NCI-H2081 treated with DMSO at 0.1 percent for 48 hours (cell line): ENCODE results near the gene CNTN2.

Source experiments
- DNase-seq: peaks from one replicate; lab custom pipeline; 2025; lab: John Stamatoyannopoulos, UW

CNTN2 gene

DNA sequence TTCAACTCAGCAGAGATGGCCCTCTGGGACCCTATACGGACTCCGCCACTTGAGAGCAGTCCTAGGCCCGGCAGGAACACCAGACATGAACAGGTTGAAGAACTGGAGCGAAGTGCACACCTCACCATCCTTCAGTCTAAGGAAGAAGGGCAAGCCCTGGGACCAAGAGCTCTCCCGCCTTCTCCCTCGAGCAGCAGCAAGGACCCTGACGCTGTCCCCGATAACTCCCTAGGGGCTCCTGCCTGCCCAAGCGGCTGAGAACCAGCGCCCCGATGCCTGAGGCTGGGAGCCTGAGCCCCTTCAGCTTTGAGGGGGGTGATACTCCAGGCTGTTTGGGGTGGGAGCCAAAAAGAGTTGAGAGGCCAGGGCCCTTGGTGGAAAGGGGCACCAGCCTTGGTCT is 31.1 kb downstream of the CNTN2 start:
- DNase-seq = no peak

DNA sequence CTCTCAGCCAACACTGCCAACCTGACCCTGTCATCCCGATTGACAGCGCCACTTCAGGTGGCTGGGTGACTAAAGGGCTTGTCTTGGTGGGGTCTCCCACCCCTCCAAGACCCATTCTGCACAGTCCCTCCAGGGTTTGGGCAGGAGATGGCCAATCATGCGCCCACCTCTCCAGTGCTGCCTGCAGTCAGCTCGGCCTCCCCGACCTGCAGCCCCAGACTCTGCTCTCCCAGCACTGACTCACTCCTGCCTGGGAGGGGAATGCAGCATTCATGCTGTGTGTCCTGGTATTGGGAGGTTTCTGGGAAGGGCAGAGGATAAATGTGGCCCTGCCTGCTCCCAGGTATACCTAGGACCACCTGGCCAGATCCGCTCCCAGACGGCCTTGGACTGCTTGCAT is 31.5 kb downstream of the CNTN2 start:
- no peak for DNase-seq

DNA sequence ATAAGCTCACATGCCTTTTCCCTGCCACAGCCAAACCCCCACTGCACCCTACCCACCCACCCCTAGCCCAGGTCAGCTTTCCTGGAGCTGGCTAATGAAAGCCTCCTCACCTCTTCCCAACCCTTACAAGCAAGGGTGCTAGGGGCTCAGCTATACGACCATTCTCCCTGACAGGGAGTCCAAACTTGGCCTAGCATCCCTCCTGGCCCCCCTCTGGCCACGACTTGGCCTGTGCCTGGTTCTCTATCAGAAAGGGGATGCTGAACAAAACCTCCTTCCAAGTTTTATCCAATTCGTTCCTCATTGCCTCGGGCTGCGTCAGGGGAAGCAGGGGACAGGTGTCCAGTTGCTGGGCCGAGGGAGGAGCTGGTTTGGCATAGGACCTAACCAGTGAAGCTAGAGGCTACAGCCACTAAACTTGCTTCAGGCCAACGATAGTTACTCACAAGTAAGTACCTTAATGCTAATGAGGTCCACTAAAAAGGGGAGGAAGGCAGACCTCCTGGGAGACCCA is 32.7 kb downstream of the CNTN2 start:
- DNase-seq = no peak

DNA sequence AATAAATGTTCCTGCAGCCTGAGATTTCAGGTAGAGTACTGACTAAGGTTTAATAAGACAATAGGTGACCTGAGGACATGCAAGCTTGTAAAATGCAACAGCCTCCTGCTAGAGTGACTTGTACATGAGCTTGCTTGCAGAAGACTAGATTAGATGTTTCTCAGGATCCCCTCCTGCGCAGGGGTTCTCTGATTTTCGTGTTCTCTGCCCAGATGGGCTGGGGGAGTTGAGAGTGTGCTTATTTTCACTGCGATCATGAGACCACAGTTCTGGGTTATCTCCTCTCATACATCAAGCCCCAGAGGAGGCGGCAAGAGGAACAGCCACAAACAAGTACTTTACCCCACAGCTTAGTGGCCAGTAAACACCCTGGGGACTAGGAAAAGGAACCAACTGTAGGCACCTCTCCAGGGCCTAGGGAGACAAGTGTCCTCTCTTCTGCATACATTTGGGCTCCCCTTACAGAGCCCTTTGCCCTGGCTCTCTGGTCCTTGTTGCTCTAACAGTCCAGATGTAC is 33.3 kb downstream of the CNTN2 start:
- DNase-seq = no peak

DNA sequence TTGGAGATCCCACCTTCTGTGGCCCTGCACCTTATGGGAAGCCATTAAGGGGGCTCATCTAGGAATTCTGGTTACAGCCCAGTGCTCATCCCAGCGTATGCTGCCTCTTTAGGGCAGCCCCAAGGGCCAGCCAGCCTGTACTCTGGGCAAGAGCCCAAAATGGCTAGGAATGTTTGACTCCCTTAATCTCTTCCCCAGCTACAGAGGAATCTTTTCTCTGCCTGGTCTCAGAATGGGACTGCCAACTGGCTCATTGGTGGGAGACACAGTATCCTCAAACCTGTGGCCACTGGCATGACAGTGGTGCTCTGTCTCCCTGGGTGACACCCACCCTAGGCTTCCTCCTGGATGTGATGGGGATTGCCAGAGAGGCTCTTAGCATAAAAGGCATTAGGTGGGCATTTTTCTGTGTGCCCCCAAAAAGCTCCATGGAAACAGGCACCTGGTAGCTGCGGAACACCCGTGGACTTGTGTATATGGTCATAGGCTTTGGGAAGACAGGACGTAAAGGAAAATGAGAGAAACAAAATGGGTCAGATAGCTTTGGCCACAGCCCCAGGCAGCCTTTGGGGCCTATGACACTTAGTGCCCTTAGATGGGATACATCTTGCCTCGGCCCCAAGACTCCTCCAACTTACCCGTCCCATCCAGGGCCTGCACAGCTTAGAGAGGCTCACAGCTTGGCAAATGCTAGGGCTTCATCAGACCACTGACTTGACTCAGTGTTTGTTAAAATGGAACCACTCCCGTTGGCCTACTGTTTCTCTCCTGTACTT is 34.3 kb downstream of the CNTN2 start:
- DNase-seq = no peak

DNA sequence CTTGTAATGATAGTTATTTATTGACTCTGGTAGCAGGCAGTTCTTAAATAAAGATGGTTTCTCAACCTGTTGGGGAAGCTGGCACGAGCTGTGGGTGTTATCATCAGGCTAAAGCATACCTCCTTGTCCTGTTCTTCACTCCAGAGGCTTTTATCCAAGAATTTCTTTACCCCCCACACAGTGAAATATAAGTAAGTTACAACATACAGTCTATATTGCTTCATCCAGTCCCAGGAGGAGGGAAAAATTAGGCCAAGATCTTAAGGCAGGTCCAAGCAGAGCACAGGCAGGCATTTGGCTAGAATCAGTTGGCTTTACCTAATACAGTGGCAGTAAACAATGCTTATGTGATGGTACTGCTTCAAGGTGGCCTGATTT is 34.9 kb downstream of the CNTN2 start:
- DNase-seq = no peak

DNA sequence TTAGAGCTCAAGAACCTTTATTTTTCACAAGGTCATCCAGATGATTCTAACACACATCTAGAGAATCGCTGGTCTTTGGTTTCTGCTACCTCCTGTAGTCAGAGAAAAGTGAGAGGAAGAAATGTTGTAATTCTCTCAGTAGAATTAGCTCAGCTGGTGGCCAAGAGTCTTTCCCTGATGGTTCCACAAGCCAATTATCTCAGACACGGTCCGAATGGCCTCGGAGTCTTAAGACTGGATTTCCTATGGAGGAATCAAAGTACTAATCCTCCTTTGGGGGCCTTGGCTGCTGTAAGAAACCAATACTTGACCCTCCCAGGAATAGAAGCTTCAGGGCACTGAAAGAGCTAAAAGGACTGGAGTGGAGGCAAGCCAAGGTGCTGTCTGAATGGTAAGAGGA is 39.4 kb downstream of the CNTN2 start:
- DNase-seq = no peak

DNA sequence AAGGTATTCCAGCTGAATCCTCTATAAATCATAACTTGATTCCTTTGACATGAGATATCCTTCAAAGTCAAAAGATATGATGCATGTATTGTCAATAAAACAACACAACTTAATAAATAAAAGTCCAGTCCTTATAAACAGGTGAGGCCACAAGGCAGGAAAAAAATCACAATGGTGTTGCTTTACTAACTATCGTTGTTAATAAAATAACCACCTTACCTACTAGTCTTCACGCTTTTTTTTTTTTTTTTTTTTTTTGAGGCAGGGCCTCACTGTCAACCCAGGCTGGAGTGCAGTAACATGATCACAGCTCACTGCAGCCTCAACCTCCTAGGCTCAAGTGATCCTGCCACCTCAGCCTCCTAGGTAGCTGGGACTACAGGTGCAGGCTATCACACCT is 41.3 kb downstream of the CNTN2 start, which contains the start of gene TMEM81:
Gene TMEM81, minus strand, starts transcription at position 101 of the 400 bp plus-strand sequence. CDS start 140 bp downstream, outside the sequence.
- DNase-seq = no peak

DNA sequence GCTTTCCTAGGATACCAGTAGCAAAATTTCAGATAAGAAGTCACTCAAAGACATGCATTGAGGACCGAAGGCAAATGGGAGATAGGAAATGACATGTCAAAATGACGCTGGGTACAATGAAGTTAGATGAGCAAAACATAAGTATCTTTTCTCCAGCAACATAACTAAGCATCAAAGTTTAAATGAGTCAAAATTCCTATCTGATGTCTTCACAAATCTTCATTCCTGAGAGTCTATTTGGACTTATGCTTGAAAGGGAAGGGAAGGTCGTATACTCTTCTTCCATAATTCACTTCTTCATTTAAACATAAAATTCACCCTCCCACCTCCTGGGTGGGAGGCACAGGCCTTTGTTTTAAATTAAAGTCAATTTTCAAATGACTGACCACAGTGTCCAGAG is 45.3 kb downstream of the CNTN2 start:
- no peak for DNase-seq

DNA sequence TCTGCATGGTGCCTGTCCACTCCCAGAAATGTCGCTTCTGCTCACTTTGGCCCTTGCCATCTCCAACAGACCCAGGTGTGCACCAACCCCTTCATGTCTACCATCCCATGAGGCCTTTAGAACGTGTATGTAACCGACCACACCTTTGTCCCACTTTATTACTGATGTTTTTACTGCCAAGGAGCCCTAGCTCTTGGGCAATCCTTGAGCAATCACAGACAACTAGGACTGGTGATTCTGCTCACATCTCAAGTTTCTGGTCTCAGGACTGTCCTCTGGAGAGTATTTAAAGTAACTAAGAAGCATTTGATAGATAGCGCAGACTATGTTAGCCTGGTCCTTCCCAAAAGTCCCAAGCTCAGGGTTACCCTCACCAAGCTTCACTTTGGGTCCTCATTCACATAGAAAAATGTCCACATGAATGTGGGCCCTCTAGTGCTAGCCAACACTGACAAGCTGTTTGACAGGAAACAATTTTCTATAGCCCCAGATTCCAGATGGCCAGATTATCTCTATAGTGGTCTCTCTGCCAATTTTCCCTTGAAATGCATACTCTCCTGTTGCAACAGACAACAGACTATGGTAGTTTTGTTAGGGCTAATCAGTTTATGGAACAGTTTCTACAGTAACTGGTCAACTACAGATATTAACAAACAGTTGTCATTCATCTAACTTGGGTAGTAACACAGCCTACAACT is 48.2 kb downstream of the CNTN2 start:
- no peak for DNase-seq

DNA sequence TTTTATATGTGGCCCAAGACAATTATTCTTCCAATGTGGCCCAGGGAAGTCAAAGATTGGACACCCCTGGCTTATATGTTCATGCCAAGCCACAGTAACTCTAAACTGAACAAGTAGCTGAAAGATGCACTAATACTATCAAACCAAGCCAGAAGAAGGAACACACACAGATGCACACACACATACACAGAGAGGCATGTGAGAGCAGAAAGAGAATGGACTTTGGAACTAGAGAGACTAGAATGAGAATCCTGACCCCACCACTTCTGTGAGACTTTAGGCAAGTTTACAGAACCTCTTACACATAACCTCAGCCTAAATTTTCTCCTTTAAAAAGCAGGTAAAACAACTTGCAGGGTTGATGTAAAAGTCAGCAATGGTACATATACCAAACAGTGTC is 52.4 kb downstream of the CNTN2 start:
- no peak for DNase-seq

DNA sequence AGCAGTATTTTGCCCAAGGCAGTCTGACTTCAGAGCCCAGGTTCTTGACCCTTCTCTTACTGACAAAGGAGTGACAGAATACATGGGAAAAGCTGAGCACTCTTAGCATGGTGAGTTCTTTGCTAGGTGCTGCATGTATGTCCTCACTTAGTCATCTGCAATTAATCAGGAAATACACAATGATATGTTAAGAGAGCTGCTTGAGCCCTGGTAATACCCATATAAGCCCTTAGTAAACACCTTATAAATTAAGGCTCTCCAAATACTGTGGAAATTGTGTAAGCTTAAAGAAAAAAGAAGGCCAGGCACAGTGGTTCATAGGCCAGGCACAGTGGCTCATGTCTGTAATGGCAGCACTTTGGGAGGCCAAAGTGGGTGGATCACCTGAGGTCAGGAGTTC is 55.2 kb downstream of the CNTN2 start:
- no peak for DNase-seq

DNA sequence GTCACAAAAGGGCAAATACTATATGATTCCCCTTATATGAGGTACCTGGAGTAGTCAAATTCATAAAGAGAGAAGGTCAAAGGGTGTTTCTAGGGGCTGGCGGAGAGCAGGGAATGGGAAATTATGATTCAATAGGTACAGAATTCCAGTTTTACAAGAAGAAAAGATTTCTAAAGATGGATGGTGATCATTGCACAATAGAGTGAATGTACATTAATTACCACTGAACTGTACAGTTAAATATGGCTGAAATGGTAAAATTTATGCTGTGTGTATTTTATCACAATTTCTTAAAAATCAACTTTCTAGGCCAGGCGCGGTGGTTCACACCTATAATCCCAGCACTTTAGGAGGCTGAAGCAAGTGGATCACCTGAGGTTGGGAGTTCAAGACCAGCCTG is 59.4 kb downstream of the CNTN2 start:
- DNase-seq = no peak

DNA sequence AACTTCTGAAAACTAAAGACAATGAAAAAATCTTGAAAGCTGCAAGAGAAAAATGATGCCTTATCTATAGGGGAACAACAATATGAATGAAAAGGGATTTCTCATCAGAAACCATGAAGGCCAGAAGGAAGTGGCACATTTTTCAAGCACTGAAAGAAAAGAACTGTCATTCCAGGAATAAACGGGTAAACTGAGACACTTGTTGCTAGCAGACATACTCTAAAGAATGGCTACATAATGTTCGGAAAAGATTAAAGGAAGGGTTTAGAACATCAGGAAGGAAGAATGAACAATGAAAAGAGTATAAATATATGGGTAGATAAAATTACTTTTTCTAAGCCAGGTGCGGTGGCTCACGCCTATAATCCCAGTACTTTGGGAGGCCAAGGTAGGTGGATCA is 64.3 kb downstream of the CNTN2 start:
- no peak for DNase-seq

DNA sequence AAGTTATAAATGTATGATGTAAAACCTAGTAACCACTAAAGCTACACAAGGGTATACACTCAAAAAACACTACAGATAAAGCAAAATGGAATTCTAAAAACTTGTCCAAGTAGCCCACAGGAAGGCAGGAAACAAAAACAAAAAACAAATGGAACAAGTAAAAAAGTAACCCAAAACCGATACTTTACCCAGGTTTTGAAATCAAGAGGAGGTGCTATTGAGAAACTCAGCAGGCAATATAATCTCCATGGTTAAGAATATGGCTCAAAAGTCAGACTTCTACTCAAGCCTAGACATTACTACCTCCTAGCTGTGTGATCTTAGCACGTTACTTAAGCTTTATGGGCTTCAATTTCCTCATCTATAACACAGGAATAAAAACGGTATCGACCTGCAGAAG is 65.5 kb downstream of the CNTN2 start:
- no peak for DNase-seq

DNA sequence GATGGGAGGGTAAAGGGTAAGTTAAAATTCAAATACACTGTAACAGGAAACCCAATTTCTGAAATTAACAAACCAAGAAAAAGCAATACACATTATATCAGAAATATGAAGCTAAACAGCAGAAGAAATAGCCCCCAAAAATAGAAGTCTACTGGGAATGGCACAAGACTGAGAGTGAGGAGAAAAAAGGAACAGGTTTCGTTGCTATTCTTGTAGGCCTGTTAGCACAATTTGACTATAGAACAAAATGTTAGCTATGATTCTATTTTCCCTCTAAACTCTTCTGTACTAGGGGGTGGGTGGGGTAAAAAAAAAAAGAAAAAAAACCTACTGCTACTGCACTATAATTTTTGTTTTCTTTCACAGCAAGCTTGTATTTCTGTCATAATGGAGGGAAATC is 66.3 kb downstream of the CNTN2 start:
- DNase-seq = no peak

DNA sequence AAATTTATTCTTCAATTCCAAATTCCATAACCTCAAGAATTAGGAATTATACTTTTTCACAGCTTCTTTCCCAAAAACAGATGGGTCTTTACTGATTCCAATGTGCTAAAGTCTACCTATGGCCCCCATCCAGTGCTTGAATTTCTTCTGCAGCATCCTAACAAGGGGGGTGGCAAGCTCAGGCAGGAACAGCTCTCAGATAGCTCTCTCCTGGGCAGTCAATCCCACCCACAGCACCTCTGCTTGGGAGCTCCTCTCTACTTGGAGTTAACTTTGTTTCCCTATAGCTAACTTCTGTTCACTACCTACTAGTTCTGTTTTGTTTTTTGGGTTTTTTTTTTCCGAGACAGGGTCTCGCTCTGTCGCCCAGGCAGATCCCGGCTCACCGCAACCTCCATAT is 66.7 kb downstream of the CNTN2 start:
- no peak for DNase-seq

DNA sequence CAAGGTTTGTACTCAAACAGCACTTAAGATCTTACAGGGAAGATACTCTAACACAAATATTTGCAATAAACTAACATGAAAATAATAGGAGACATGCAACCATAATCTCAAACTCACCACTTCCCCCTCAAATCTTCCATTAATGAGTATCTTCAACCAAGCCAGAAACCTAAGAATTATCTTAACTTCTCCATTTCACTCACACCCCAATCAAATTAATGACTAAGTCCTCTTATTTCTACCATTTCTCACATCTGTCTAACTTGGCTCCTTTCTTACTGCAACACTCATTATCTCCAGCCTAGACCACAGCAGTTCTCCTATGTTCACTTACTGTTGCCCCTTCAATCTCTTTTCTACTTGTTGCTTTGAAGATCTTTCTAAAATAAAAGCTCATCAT is 68.3 kb downstream of the CNTN2 start:
- DNase-seq = no peak

DNA sequence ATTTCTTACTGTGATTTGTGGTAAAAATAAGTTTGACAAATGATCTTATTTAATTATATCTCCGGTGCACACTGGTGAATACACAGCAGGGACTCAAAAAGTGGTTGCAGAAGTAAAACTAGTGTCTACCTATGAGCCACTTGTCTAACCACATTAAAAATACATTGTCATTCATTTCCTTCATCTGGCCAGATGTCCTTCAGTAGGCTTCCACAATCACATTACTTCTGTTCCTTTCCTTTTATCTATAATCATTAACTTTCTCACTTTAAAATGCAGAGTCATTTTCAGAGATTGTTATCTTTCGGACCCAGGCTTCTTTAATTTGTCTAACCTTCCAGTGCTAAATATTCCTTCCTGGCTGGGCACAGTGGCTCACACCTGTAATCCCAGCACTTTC is 75.7 kb downstream of the CNTN2 start:
- DNase-seq = no peak

DNA sequence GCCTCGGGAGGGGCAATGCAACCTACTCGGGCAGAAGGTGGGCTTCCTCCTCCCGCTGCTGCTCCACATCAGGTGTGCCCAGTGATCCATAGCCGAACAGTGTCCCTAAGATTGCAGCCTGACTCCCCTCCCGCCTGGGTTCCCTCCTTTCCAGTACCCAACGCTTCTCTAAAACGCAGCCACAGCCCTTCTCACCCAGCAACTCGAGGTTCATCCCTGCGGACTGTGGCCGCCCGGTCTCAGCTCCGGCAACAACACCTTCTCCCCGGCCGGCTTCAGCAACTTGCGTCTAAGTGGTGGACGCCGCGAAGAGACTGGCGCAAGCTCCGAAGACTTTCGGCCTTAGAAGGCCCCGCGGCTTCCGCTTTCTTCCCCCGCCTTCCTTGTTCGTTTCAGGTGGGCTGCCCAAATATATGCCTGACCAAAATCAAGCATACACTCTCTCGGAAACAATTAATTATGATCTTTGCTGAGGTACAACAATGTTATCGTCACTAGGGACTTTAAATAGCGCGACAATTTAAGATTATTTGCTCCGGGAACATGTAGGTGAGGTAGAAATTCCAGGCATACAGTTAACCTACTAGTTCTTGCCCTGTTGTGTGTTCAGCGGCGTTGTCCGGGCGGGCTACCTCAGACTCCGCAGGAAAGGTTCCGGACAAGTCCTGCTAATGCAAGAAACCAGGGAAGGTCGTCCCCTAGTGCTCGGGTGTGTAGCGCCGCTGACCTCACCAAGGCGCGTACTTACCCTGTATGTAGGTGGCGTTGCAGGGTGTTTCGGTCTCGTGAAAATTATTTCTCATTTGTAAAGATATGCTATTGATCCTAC is 78.9 kb downstream of the CNTN2 start, which contains the start of gene RBBP5:
Gene RBBP5, minus strand, starts transcription at position 319 of the 829 bp plus-strand sequence. Its CDS starts 105 bp downstream, at position 214.
- DNase-seq = peak; percentile 91

DNA sequence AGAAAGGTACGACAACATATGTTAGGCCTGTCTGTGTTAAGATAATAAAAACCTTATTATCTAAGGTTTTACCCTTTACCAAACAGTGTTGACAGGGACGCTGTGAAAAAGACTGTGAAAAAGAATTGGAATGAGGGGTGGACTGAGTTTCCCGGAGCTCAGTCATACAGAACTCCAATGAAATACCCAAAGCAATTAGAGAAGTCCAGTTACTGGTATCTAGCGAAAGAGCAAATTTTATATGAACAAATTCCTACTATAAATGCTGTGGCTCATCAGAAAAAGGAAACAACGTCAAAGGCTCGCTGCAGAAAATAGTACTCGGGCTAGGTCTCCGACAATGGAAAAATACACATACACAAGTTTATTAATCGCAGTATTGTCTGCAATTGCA is 79.5 kb downstream of the CNTN2 start:
- no peak for DNase-seq

DNA sequence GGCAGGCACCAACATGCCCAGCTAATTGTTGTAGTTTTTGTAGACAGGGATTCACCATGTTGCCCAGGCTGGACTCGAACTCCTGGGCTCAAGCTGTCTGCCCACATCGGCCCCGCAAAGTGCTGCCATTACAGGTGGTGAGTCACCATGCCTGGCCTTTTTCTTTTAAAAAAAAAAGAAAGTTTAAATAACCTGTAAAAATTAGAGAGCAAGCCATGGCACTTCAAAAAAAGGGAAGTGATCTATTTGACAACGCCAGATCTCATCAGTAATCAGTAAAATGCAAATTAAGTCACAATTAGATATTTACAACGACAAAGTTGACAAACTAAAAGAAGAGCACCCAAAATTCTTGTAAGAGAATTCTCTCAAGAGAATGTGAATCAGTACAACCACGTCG is 81.7 kb downstream of the CNTN2 start:
- DNase-seq = no peak
